GM18526 (cell line): Measurements from ENCODE around the gene PYGO2.

ENCODE experiments used
- POLR2A ChIP-seq: IDR thresholded peaks from 3 replicates; pipeline ENCODE4 v1.6.1; 2011; ENCODE audit not compliant: insufficient read length; ENCODE audit errors: extremely low read depth

PYGO2 gene

GRCh38 chr1:154943649-154944400 lies 17.8 kb downstream of the PYGO2 start:
- no peak for TF ChIP-seq POLR2A

DNA sequence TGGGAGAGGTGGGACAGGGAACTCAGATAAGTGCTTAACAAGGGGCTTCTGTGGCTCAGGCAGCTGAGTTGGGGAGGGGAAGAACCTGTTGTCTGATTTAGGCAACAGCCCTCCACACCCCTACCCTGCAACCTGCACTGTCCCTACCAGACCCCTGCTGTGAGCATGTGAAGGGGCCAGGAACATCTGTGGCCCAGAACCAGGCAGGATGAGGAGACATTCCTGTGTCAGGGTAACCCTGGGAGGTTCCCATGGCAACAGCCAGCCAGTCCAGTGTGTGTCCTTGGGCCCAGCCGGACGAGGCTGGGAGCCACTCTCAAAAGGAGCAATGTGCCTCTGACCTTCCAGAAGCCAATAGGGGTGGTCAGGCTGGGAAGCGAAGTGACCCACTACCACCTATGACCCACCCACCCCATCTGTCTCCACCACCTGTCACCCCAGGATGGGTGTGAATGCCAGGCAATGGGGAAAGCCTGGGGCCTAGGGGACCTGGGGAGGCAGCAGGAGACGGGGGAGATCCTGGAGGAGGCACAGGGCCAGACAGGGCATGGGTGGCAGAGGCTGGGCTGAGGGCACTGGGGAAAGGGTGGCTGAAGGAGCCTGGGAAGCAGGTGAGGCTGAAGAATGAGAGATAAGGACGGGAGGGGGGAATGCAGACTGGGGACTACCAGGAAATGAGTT lies 20.1 kb downstream of the PYGO2 start:
- no peak for TF ChIP-seq POLR2A

GRCh38 chr1:154940651-154941194 lies 20.9 kb downstream of the PYGO2 start:
- no peak for TF ChIP-seq POLR2A

GRCh38 chr1:154940213-154940560 lies 21.4 kb downstream of the PYGO2 start:
- no peak for TF ChIP-seq POLR2A

DNA sequence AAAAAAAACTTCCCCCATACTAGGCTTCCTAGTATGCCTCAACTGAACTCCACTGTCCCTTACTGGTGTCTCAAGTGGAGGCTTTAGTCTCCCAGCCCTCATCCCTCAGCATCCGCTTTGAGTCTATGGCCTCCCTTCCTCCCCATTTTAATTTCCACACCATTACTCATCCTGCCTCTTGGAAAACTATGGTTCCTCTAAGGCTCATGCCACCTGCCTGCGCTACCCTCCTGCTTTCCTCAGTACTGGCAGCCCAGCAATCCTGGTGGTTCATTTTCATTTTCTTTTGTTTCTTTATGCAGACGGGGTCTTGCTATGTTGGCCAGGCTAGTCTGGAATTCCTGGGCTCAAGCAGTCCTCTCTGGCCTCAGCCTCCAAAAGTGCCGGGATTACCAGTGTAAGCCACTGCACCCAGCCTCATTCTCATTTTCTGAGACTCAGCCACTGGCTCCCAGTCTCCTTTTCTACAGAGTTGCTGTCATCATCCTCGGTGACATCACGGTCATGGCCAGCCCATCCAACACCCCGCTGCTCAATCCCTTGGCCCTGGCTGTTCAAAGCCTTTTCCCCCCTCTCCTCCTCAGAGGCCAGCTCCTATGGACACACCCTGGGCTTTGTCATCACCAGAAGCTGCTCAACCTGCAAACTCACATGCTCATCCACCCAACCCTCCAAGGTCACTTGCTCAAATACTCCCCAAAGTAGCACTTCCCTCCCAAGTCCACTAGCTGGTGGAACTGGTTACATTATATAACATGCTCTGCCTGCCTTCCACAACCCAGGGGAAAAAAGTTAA lies 22.8 kb downstream of the PYGO2 start:
- TF ChIP-seq POLR2A: no peak

DNA sequence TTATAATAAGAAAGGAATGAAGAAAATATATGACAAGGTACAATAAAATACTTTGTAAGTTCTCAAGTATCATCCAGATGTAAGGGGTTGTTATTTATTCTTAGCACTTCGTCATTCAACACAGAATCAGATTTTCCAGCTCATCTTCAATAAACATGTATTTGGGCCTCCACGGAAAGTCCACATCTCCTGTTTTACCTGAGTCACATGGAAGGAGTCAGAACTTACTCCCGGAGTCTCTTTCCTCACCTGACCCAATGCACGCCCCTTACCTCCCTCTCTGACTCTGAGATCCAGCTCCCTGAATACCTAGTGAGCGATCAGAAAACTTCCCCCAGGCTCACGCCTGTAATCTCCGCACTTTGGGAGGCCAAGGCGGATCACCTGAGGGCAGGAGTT lies 23.6 kb downstream of the PYGO2 start:
- no peak for TF ChIP-seq POLR2A

DNA sequence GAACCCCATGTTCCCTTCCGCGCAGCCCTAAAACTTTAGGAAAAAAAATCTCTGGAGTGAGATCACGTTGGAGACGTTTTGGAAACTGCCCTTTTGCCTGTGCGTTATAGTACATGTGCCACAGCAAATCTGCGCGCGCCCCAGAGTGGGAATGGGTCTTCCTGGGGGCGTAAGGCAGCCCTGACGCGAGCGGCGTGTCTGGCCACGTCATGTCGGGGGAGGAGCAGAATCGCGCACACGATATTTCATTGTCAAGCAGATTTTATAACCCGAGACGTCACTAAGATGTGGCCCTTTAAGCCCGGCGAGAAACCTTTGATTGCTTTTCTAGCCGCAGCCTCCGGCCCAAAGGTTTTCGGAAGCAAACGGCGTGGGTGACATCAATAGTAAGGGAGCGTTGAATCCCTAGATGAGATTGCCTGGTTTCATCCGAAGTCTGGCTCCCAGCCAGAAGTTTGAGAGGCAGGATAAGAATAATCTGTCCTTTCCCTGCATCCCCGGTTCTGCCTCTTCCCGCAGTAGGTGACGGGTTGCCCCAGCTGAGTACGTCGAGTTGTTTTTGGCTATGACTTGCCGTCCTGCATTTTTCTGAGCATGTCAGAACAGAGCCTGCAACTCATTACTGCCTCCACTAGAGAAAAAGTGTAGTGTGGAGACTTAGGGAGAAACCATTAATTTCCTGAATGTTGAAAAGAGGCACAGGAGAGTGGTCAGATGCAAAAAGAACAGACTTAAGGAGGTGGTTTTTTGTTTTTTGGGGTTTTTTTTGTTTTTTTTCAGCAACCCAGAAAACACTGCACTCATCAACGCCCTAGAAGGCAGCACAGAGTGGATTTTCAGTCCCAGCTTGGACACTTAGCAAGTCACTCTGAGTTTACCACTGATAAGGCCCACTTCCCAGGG lies 24.2 kb downstream of the PYGO2 start:
- peak; percentile 64 for TF ChIP-seq POLR2A

DNA sequence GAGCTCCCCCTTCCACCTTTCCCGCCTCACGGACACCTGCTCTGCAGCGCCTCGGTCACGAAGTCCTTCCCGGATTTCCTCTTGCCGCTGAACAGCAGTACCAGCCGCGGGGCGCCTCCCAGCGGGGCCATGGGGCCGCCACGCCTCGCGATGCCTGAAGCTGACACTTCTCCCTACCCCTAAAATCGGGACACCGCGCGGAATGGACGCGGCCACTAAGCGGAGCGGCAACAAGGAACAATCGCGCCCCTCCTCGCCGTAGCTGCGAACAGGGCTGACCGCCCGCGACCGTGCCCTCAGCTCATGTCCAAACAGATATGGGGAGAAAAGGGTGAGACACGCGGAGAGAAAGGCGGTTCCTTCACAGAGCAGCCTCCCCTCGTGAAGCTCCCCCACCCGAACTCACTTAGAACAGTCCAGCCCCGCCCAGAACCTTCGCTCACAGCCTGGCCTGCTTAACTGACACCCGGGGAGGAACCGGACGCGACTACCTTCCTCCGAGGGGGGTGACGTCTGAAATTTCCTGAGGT lies 25.0 kb downstream of the PYGO2 start, which contains the start of gene PMVK:
Gene PMVK, minus strand, starts transcription at position 165 of the 530 bp plus-strand sequence. Its CDS starts 34 bp downstream, at position 131.
- peak; percentile 85 for TF ChIP-seq POLR2A

DNA sequence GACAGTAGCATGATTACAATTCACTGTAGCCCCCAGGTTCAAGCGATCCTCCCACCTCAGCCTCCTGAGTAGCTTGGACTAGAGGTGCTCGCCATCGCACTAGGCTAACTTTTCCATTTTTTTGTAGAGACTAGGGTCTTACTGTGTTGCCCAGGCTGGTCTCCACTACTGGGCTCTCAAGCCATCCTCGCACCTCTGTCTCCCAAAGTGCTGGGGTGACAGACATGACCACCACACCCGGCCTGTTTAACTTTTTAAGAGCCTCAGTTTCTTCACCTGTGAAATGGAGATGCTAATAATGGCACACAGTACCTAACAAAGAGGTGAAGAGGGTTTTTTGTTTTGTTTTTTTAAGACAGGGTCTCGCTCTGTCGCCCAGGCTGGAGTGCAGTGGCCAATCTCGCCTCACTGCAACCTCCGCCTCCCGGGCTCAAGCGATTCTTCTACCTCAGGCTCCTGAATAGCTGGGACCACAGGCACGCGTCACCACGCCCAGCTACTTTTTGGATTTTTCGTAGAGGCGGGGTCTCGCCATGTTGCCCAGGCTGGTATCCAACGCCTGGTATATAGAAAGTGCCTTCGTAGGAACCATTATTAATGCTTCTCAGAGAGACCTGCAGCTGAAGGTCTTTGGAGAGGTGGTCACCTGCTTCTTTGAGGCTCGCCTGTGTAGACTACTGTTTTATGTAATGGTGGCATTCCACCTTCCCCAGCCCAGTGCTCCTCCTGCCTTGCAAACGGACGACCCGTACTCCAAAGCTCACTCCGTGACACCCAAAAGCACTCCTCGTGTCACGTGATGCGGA lies 25.6 kb downstream of the PYGO2 start:
- TF ChIP-seq POLR2A: no peak

DNA sequence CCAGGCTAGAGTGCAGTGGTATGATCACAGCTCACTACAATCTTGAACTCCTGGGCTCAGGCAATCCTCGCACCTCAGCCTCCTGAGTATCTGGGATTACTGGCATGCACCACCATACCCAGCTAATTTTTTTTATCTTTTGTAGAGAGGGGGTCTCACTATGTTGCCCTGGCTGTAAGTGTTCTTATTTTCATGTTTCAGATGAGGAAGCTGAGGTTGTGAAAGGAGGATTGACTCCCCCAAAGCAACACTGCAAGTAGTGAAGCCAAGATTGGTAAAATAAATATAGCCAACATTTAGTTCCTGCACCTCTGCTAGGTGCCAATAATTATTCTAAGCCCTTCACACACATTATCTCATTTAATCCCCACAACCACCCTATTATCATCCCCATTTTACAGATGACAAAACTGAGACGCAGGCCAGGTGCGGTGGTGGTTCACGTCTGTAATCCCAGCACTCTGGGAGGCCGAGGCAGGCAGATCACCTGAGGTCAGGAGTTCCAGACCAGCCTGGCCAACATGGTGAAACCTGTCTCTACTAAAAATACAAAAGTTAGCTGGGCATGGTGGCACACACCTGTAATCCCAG lies 27.1 kb downstream of the PYGO2 start:
- no peak for TF ChIP-seq POLR2A

- TF ChIP-seq POLR2A: no peak
Measured at GRCh38 chr1:154931940-154932487, 29.6 kb downstream of the PYGO2 start.

GRCh38 chr1:154926201-154926600 lies 35.4 kb downstream of the PYGO2 start:
- TF ChIP-seq POLR2A: no peak
